ENCODE results near the gene HYAL1. TPM values are rescaled to one million over a fixed set of nuclear protein-coding genes. Genes with fewer than 3 reads are reported as not detected.
A peak's percentile ranks its signal among the peaks of the same experiment; 100 is the strongest.

Gene HYAL1
- polyA plus RNA-seq, 2 of the 4 experiments (the other 2 are of a cell fraction) = 0.62 to 1.1 TPM

DNA sequence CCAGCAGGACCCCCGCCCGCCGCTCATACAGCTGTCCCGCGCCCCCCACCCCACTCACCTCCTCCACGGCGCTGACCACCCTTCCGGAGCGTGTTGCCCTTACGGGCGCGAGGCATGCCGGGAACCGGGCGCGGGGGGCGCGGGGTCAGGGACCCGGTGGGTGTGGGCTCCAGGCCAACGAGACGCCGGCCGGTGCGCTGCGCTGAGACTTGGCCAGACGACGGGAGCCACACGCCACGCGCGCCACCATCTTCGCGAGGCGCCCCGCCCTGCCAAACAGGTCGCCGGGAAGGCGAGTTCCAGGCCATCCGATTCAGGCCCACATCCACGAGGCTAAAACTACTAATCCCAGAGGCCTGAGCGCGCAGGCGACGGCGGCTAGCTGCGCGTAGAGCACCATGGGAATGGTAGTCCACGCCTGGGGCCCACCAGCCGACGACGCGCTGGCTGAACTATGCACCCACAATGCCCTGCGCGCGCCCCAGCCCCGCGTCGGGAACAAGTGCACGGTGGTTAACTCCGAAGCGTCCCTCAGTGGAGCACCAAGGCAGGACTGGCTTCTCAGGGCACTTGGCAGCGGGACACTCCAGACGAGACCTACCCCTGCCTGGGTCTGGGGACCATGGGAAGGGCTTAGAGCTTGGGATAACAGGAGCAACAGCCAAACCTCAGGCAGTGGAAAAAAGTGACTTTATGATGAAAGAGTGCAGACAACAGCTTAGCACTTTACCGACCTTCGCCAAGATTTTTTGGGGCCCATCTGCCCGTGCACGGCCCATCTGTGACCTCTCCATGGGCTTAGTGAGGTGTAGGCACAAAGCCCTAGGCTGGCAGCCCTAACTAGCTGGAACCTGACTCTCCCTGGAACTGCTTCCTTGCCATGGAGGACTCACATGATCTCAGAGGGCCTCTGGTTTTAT, 11.0 kb downstream of the HYAL1 start, which contains the start of gene IFRD2 (continued):
- TF ChIP-seq HOXA7 (CRISPR knock-in tag; IDR thresholded peaks at IDR 0.05) (no peak), SMC3 (IDR thresholded peaks at IDR 0.05) (no peak), CHD2 (IDR thresholded peaks at IDR 0.05; ENCODE audit: low read length, partially characterized antibody) (no peak), CBX2 (IDR thresholded peaks at IDR 0.05; ENCODE audit: borderline replicate concordance, low read depth) (no peak), RARB (CRISPR knock-in tag; IDR thresholded peaks at IDR 0.05) (no peak), FOXS1 (CRISPR knock-in tag; IDR thresholded peaks at IDR 0.05) (no peak), NR3C1 (IDR thresholded peaks at IDR 0.05) (no peak), POLR2A (IDR thresholded peaks at IDR 0.05; ENCODE audit: low read length) (peak; percentile 50), CBX8 (IDR thresholded peaks at IDR 0.05) (no peak), PHF8 (IDR thresholded peaks at IDR 0.05; ENCODE audit: borderline replicate concordance, low read depth) (peak; percentile 43; the same call in 1 of the 2 replicates), MAZ (IDR thresholded peaks at IDR 0.05; ENCODE audit: borderline replicate concordance, low read depth, low read length) (no peak), ZC3H11A (IDR thresholded peaks at IDR 0.05) (no peak), ZSCAN20 (CRISPR knock-in tag; IDR thresholded peaks at IDR 0.05) (no peak), EHMT2 (IDR thresholded peaks at IDR 0.05; ENCODE audit: low read depth) (no peak), ZNF302 (CRISPR knock-in tag; IDR thresholded peaks at IDR 0.05) (no peak), ZFP36 (IDR thresholded peaks at IDR 0.05; ENCODE audit: borderline replicate concordance, partially characterized antibody) (no peak), FOSB (CRISPR knock-in tag; IDR thresholded peaks at IDR 0.05) (no peak), HEYL (CRISPR knock-in tag; IDR thresholded peaks at IDR 0.05) (no peak), MAFK (IDR thresholded peaks at IDR 0.05; ENCODE audit: partially characterized antibody) (no peak), SREBF2 (IDR thresholded peaks at IDR 0.05) (no peak), TP53 (CRISPR knock-in tag; IDR thresholded peaks at IDR 0.05) (no peak), JUN (IDR thresholded peaks at IDR 0.05) (peak in 1 of 2 experiments; percentile 73; a peak in 3 of 5 replicates)
- TF ChIP-seq, protein P1, sequence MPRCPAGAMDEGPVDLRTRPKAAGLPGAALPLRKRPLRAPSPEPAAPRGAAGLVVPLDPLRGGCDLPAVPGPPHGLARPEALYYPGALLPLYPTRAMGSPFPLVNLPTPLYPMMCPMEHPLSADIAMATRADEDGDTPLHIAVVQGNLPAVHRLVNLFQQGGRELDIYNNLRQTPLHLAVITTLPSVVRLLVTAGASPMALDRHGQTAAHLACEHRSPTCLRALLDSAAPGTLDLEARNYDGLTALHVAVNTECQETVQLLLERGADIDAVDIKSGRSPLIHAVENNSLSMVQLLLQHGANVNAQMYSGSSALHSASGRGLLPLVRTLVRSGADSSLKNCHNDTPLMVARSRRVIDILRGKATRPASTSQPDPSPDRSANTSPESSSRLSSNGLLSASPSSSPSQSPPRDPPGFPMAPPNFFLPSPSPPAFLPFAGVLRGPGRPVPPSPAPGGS (IDR thresholded peaks at IDR 0.05) = peak; percentile 57; the same call in 1 of the 3 replicates
- TF ChIP-seq, protein P2, sequence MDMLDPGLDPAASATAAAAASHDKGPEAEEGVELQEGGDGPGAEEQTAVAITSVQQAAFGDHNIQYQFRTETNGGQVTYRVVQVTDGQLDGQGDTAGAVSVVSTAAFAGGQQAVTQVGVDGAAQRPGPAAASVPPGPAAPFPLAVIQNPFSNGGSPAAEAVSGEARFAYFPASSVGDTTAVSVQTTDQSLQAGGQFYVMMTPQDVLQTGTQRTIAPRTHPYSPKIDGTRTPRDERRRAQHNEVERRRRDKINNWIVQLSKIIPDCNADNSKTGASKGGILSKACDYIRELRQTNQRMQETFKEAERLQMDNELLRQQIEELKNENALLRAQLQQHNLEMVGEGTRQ (IDR thresholded peaks at IDR 0.05) = no peak
- TF ChIP-seq, protein P3, sequence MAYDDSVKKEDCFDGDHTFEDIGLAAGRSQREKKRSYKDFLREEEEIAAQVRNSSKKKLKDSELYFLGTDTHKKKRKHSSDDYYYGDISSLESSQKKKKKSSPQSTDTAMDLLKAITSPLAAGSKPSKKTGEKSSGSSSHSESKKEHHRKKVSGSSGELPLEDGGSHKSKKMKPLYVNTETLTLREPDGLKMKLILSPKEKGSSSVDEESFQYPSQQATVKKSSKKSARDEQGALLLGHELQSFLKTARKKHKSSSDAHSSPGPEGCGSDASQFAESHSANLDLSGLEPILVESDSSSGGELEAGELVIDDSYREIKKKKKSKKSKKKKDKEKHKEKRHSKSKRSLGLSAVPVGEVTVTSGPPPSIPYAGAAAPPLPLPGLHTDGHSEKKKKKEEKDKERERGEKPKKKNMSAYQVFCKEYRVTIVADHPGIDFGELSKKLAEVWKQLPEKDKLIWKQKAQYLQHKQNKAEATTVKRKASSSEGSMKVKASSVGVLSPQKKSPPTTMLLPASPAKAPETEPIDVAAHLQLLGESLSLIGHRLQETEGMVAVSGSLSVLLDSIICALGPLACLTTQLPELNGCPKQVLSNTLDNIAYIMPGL (CRISPR knock-in tag; IDR thresholded peaks at IDR 0.05; ENCODE audit: borderline replicate concordance) = no peak
- TF ChIP-seq, protein P4, sequence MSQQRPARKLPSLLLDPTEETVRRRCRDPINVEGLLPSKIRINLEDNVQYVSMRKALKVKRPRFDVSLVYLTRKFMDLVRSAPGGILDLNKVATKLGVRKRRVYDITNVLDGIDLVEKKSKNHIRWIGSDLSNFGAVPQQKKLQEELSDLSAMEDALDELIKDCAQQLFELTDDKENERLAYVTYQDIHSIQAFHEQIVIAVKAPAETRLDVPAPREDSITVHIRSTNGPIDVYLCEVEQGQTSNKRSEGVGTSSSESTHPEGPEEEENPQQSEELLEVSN (IDR thresholded peaks at IDR 0.05; ENCODE audit: borderline replicate concordance, low read depth) = no peak; the same call in 1 of the 2 replicates
